Caco-2 (cell line): Measurements from ENCODE around the gene CTIF. TPM values are rescaled to one million over a fixed set of nuclear protein-coding genes. Genes with fewer than 3 reads are reported as not detected.

ENCODE experiments used
- BruUV-seq: library from RNA; stranded (reverse); fragments of 400-500 nt; replicated peaks from 2 replicates; lab custom pipeline; 2021; lab: Mats Ljungman, UMichigan
- CTCF ChIA-PET: fragments of 300-600 bp; sonication (Branson Sonifier 250); formaldehyde crosslinking; loops from one replicate; lab custom pipeline; 2022; ENCODE audit warnings: antibody characterized with exemption; lab: Charles Lee
- POLR2A ChIA-PET: fragments of 300-600 bp; sonication (Branson Sonifier 250); formaldehyde crosslinking; loops from one replicate; lab custom pipeline; 2022; ENCODE audit warnings: antibody characterized with exemption; lab: Charles Lee
- DNase-seq, 2 experiments: peaks; one replicate each; pipeline versions ENCODE4 v3.0.0 to v3.0.0-alpha.2; 2020 to 2022
- H3K27me3 ChIP-seq: replicated peaks from 2 replicates; pipeline ENCODE4 v1.6.0; 2011; ENCODE audit warnings: low read length; ENCODE audit not compliant: control insufficient read depth, insufficient read depth
- H3K36me3 ChIP-seq: 2 replicates; pipeline ENCODE4 v1.5.1; 2011; ENCODE audit warnings: low read length; ENCODE audit not compliant: control insufficient read depth, insufficient read depth
- H3K4me1 ChIP-seq: fragments of 250-450 bp; sonication (Bioruptor Pico); 2 replicates; pipeline ENCODE4 v1.5.1; 2020; ENCODE audit warnings: mild to moderate bottlenecking
- H3K4me3 ChIP-seq: 2 replicates; pipeline ENCODE4 v1.5.1; 2011; ENCODE audit warnings: low read depth, mild to moderate bottlenecking, control low read depth, low read length
- H3K9me3 ChIP-seq: fragments of 250-450 bp; sonication (Bioruptor Pico); 2 replicates; pipeline ENCODE4 v1.5.1; 2020; ENCODE audit warnings: mild to moderate bottlenecking, moderate library complexity
- H3K27ac Mint-ChIP-seq: one replicate; pipeline ENCODE4 v1.8.0; 2022; ENCODE audit warnings: mixed read lengths; ENCODE audit not compliant: unreplicated experiment
- H3K27me3 Mint-ChIP-seq: one replicate; pipeline ENCODE4 v1.8.0; 2022; ENCODE audit warnings: mixed read lengths; ENCODE audit not compliant: insufficient read depth, unreplicated experiment
- H3K36me3 Mint-ChIP-seq: one replicate; pipeline ENCODE4 v1.8.0; 2022; ENCODE audit warnings: mild to moderate bottlenecking, mixed read lengths; ENCODE audit not compliant: insufficient read depth, unreplicated experiment
- H3K4me1 Mint-ChIP-seq: one replicate; pipeline ENCODE4 v1.8.0; 2022; ENCODE audit warnings: low read depth, mixed read lengths; ENCODE audit not compliant: unreplicated experiment
- H3K4me3 Mint-ChIP-seq: one replicate; pipeline ENCODE4 v1.8.0; 2022; ENCODE audit warnings: mild to moderate bottlenecking, moderate library complexity, mixed read lengths; ENCODE audit not compliant: unreplicated experiment
- H3K9me3 Mint-ChIP-seq: one replicate; pipeline ENCODE4 v1.8.0; 2022; ENCODE audit warnings: mixed read lengths; ENCODE audit not compliant: unreplicated experiment
- CTCF ChIP-seq, 2 experiments: fragments of 200-600 bp in 1 of 2; IDR thresholded peaks; 1 replicate in 1 of 2; 2 replicates in 1 of 2; pipeline versions ENCODE4 v1.5.1 to v1.8.0; 2011 to 2022; ENCODE audit warnings: antibody characterized with exemption in 1 of 2, control low read depth in 1 of 2, inconsistent platforms in 1 of 2, low read depth in 1 of 2, low read length in 1 of 2, mild to moderate bottlenecking in 1 of 2, moderate library complexity in 1 of 2; ENCODE audit not compliant: insufficient read depth in 1 of 2, severe bottlenecking in 1 of 2, unreplicated experiment in 1 of 2
- intact Hi-C: fragments of 100-400 bp; cut with micrococcal nuclease; formaldehyde crosslinking; loops from one replicate; pipeline ENCODE4 v1.10.0; 2022; ENCODE audit not compliant: unreplicated experiment
- total RNA-seq: library from RNA; stranded (reverse); gene quantifications from 2 replicates; pipeline ENCODE4 v1.2.3, GENCODE V29; 2022

CTIF gene
- total RNA-seq, 1 experiment from 2014 or later: 19.9 TPM

GRCh38 chr18:48660346-48661228 lies 121.8 kb downstream of the CTIF start:
- 0 out of 2 replicates have a peak, but pooled peaks cover 4% of the 10 kb centered on the region for H3K4me1 ChIP-seq
- peaks cover 9% of the 10 kb centered on the region for H3K36me3 Mint-ChIP-seq
- no TSS peak for BruUV-seq
- no peaks in the 10 kb centered on the region for H3K27me3 ChIP-seq
- CTCF ChIA-PET: no interaction called here
- H3K9me3 ChIP-seq: no peaks in the 10 kb centered on the region
- no peaks in the 10 kb centered on the region for H3K27me3 Mint-ChIP-seq
- H3K36me3 ChIP-seq: no peaks in the 10 kb centered on the region
- DNase-seq: no peak
- POLR2A ChIA-PET: no interaction called here
- H3K4me1 Mint-ChIP-seq: peaks cover 23% of the 10 kb centered on the region
- intact Hi-C loops: no loop called here
- no peak overlapping the region for H3K4me3 Mint-ChIP-seq
- H3K27ac Mint-ChIP-seq: peak overlapping the region; percentile 36
- no peak for TF ChIP-seq CTCF (IDR thresholded peaks at IDR 0.05; ENCODE audit: insufficient read depth in 1 of 2, low read depth in 1 of 2, low read length in 1 of 2, severe bottlenecking in 1 of 2, unreplicated experiment in 1 of 2)
- no peak overlapping the region for H3K4me3 ChIP-seq
- H3K9me3 Mint-ChIP-seq: peaks cover under 1% of the 10 kb centered on the region

- Mint-ChIP-seq H3K4me1 (peaks cover 23% of the 10 kb centered on the region), H3K9me3 (peaks cover 9% of the 10 kb centered on the region), H3K27ac (peak overlapping the region; percentile 36), H3K36me3 (peaks cover 18% of the 10 kb centered on the region), H3K27me3 (no peaks in the 10 kb centered on the region), H3K4me3 (no peak overlapping the region)
- DNase-seq: no peak
- Histone ChIP-seq H3K36me3 (no peaks in the 10 kb centered on the region), H3K4me3 (no peak overlapping the region), H3K9me3 (no peaks in the 10 kb centered on the region), H3K27me3 (no peaks in the 10 kb centered on the region), H3K4me1 (0 out of 2 replicates have a peak, but pooled peaks cover 4% of the 10 kb centered on the region)
- ChIA-PET POLR2A (no interaction called here), CTCF (no interaction called here)
- no TSS peak for BruUV-seq
- TF ChIP-seq CTCF (IDR thresholded peaks at IDR 0.05; ENCODE audit: insufficient read depth in 1 of 2, low read depth in 1 of 2, low read length in 1 of 2, severe bottlenecking in 1 of 2, unreplicated experiment in 1 of 2): no peak
- intact Hi-C loops: no loop called here
Measured at GRCh38 chr18:48661421-48661820, 122.6 kb downstream of the CTIF start.

GRCh38 chr18:48662011-48662661 lies 123.3 kb downstream of the CTIF start:
- TF ChIP-seq CTCF (IDR thresholded peaks at IDR 0.05; ENCODE audit: insufficient read depth in 1 of 2, low read depth in 1 of 2, low read length in 1 of 2, severe bottlenecking in 1 of 2, unreplicated experiment in 1 of 2): no peak
- H3K4me1 ChIP-seq: peaks cover 8% of the 10 kb centered on the region; the same call in 1 of the 2 replicates
- DNase-seq: peak in 1 of 2 experiments; percentile 13
- H3K27ac Mint-ChIP-seq: peak overlapping the region; percentile 36
- no peaks in the 10 kb centered on the region for H3K27me3 Mint-ChIP-seq
- ChIA-PET CTCF (no interaction called here), POLR2A (no interaction called here)
- peaks cover 28% of the 10 kb centered on the region for H3K4me1 Mint-ChIP-seq
- no TSS peak for BruUV-seq
- no peak overlapping the region for H3K4me3 ChIP-seq
- intact Hi-C loops: no loop called here
- no peaks in the 10 kb centered on the region for H3K36me3 ChIP-seq
- no peaks in the 10 kb centered on the region for H3K27me3 ChIP-seq
- peaks cover 10% of the 10 kb centered on the region for H3K9me3 Mint-ChIP-seq
- no peak overlapping the region for H3K4me3 Mint-ChIP-seq
- H3K36me3 Mint-ChIP-seq: peaks cover 18% of the 10 kb centered on the region
- H3K9me3 ChIP-seq: no peaks in the 10 kb centered on the region
